Skin epidermis (tissue), 12 donors: ENCODE measurements around the gene PIGU.
A peak's percentile ranks its signal among the peaks of the same experiment; 100 is the strongest.

ENCODE experiments used
- H3K27ac ChIP-seq, 21 experiments: fragments of 200-600 bp; sonication (generic) in 11 of 21; one replicate each; pipeline ENCODE4 v1.5.0; 2020; ENCODE audit warnings: mild to moderate bottlenecking in 3 of 21, inconsistent platforms in 2 of 21, moderate library complexity in 2 of 21
- H3K4me3 ChIP-seq, 7 experiments: fragments of 200-600 bp; sonication (generic) in 2 of 7; one replicate each; pipeline ENCODE4 v1.5.0; 2020; ENCODE audit warnings: inconsistent platforms in 2 of 7, mild to moderate bottlenecking in 2 of 7, moderate library complexity in 1 of 7

PIGU gene

DNA sequence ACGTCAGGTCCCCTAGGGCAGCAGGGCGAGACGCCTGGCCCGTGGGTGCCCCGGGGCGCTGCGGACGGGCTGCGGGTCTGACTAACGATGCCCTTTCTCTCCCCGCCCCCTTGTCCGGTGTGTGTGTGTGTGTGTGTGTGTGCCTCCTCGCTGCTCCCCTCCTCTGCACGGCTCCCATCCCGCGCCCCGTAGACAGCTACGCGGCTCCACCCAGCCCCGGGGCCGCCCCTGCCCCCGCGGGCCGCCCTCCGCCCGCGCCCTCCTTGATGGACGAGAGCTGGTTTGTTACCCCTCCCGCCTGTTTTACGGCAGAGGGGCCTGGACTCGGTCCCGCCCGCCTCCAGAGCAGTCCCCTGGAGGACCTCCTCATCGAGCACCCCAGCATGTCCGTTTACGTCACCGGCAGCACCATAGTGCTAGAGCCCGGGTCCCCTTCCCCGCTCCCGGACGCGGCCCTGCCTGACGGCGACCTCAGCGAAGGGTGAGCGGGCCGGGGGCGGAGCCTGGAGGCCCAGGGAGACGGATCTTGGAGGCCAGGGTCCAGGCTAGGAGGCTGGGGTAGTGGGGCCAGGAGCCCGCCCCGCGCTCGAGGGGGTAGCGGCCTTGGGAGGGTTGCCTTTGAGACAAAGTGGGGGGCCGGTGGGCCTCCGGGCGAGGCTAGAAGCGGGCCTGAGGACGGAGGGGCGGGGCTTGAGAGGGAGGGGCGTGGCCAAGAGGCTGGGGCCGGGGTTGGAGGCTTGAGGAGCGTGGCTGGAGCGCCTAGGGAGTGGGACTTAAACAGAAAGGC is 32.3 kb upstream of the PIGU start:
- Histone ChIP-seq H3K4me3 (peak overlapping the region; percentile 54 to 71 (median 61)), H3K27ac (peak overlapping the region; percentile 31 to 91 (median 73))

DNA sequence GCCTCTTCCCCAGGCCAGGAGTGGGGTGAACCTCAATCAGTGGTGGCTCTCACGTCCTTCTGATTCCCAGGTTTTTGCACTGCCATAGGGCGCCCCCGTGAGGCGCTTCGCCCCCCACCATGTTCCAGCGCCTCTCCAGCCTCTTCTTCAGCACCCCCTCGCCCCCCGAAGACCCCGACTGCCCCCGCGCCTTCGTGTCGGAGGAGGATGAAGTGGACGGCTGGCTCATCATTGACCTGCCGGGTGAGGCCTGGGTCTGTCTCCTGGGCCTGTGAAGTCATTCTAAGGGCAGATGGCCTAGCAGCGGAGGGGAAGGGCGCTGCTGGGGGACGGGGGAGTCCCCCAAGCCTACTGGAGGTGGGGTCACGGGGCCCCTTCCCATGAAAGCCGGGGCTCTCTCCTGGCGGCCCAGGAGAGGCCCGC is 31.7 kb upstream of the PIGU start:
- Histone ChIP-seq H3K4me3 (peak overlapping the region; percentile 54 to 71 (median 61)), H3K27ac (peak overlapping the region in 18 of 21 experiments; percentile 31 to 91 (median 75))

DNA sequence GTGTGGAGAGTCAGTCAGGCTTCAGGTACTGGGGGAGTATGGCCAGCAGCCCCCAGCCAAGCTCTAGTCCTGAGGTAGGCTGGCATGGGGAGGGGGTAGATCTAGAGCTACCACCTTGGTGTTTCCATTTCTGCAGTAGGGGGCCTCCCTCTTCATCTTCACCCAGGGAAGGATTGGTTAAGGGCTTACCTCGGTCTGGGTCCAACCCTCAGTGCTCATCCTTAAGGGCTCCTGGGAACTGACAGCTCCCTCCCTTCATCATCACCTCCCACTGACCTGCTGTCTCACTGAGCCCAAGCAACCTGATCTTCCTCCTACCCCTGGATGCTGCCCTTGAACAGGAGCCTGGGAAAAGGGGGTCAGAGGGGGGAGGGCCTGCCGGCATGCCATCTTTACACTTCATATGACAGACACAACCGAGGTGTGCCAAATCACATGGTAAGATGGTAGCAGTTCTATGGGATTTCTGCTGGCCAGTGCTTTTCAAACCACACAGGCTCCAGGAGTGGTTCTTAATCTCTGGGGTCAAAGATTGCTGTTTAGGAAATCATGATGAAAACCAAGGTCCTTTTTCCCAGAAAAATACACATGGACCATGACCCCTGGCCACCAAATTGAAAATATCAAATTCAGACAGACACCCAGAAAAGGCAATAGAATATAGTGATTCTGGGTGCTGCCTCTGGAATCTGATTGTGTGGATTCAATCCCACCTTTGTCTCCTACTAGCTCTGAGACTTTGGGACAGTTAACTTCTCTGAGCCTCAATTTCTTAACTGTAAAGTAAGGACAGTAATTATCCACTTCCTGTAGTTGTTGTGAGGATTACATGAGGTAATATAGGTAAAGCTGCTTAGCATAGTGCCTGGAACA is 30.3 kb upstream of the PIGU start:
- peak overlapping the region in 1 of 21 experiments; percentile 17 for H3K27ac ChIP-seq
- H3K4me3 ChIP-seq: no peak overlapping the region

DNA sequence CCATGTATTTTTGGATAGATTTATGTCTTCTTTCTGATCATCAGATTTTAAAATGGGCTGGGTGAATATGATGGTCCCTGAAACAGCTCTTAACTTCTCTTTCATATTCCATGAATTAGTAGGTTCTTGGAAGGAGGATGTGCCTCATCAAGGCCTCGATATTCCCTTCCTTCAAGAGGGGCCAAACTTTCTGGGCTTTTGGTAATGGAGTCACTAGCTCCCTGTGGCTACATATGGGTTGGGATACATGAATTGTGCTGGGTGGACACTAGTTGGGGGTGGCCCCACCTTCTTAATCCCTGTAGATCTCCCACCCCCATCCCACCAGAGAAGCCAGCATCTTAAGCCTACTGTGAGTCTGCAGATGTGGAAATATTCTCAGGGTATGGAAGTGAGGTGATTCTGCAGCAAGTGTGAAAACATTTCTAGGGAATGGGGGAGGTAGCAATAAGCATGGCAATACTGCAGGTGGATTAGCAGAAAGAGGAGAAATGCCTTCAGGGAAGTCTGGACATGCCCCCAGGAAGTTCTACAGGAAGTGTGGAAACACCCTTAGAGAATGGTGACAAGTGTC is 29.5 kb upstream of the PIGU start:
- Histone ChIP-seq H3K4me3 (no peak overlapping the region), H3K27ac (peak overlapping the region in 6 of 21 experiments; percentile 45 to 100 (median 98))

DNA sequence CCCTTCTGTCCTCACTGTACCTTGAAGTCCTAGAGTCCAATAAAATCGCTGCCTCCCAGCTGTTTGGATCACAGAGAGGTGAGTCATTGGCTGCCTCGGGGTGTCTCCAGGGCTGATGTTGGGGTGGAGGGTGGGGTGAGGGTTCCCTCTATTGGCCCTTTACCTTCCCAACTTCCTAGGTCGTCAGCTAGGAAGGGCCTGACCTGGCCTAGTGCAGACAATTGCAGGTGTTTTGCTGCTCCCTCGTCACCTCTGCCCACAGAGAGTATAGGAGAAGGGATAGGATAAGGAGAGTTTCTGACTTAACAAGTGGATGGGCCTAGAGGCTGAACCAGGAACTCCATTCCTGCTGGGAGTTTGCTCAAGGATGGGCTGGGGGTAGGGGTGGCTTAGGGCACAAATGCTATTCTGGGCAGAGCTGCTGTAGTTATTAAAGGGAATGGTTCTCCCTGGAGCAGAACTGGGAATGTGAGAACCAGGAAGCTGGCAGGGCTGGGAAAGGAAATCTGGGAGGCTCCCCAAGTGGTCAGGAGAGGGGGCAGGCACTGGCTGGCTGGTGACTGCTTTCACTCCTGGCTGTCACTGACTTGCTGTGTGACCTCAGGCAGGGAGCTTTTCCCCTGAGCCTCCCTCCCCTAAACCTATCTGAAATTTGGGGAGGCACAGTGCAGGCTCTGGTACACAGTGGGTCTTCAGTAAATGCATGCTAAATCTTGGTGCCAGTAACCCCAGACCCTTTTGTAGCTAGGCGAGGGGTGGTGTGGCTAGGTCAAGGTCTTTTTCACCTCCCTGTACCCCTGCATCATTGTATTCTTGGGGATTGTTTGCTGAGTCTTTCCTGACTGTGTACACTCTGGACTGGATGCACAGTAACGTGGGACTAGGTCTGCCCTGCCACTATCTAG is 28.8 kb upstream of the PIGU start:
- H3K27ac ChIP-seq: peak overlapping the region in 15 of 21 experiments; percentile 47 to 100 (median 97)
- H3K4me3 ChIP-seq: peak overlapping the region in 3 of 7 experiments; percentile 80 to 95 (median 88)

DNA sequence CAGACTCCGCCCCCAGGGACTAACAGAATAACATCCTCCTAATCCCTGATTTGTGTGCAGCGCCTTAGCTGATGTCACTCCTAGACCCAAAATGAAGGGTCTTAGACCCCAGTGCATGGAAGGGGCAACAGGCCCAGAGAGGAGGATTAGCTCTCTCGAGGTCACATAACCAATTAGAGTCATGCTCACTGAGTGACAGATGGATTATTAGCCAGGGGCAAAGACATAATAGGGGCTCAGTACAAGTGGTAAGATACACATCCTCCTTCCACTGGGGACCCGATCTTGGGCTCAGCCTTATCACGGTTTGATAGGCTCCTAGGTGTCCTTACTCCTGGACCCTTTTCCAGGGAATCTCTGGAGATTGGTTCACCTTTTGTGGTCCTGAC is 28.1 kb upstream of the PIGU start:
- H3K27ac ChIP-seq: peak overlapping the region; percentile 89 to 100 (median 96)
- peak overlapping the region; percentile 80 to 95 (median 87) for H3K4me3 ChIP-seq

DNA sequence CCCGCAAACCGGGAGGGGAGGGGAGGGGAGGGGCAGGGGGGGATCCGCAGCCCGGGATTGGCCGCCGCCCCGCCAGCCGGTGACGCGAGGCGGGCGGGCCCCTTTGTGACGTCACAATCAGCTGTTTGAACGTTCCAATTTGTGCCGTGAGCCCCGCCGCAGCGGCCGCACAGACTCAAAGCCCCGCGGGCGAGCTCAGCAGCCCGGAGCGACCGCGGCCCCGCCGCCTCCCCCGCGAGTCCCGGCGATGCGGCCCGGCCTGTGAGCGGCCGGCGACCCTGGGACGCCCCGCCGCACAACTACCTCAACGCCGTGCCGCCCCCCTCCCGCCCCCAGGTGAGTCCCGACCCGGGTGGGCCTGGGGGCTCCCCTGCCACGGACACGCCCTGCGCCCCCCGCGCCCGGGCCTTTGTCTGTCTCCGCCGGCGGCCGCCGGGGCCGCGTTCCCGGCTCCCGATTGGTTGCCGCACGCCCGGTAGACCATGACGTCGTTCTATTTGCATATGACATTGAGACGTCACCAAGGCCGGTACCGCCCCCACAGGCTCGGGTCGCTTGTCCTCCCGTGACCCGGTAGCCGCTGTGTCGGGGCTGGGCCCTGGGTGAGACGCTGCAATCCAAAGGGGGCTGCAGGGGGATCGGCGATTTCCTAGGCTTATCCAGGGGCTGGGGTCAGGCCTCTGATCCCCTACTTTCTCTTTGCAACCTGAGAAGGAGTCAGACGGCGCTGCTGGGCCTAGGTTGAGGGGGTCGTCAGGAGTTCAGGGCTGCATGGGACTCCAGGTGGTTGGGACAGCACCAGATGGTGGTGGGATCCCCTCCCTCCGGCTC is 27.5 kb upstream of the PIGU start, which contains the start of gene TP53INP2:
TP53INP2 (plus strand) TSS at position 168 of the 831 bp plus-strand sequence. CDS start 4,396 bp downstream, outside the sequence.
- H3K27ac ChIP-seq: peak within 1 kb of the TSS; percentile 89 to 100 (median 96)

DNA sequence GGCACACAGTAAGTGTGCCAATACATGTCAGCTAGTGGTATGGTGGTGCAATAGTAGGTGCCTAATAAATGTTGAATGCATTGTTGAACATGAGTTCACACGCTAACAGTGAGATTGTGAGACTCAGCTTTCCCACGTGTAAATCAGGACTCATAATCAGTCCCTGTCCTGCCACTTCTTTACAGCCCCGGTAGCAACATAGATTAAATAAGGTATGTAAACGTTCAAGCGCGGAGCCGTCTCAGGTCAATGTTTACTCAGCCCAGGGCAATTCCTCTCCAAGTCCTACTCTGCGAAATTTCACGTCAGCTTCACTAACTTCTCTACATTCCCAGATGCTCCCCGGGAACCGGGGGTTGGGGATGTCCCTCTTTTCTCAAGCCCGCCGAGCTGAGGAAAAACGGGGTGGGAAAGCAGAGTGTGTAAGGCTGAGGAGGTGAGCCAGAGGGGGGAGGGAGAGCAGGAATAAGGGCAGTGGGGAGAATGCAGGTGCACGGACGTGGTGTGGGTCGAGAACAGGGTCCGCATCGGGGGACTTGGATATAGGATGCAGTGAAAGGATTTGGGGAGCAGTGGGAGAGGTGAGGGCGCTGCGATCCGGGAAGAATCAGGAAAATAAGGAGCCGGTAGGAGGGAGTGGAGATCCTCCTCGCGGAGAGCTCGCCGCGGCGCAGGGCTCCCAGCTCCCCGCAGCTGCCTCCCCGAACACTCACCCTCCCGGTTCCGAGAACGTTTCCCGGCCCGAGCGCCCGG is 26.7 kb upstream of the PIGU start:
- H3K27ac ChIP-seq: peak overlapping the region; percentile 89 to 100 (median 96)
- peak overlapping the region; percentile 80 to 95 (median 87) for H3K4me3 ChIP-seq

More for the DNA sequence above, 27.5 kb upstream of the PIGU start, which contains the start of gene TP53INP2:
- peak within 1 kb of the TSS; percentile 80 to 95 (median 87) for H3K4me3 ChIP-seq

DNA sequence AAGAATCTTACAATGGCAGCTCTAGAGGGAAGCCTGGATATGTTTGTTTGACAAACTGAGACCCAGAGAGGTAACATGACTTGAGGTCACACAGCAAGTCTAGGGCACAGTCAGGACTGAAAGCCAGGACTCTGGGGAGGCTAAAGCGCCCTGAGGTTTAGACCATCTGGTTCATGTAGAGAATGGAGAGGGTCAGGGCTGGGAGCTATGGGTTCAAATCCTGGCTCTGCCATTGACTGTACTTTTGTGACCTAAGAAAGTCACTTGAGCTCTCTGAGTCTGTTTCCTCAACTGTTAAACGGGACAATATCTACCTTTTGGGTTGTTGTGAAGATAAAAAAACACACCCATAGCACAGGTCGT is 26.1 kb upstream of the PIGU start:
- H3K27ac ChIP-seq: peak overlapping the region in 1 of 21 experiments; percentile 100
- H3K4me3 ChIP-seq: peak overlapping the region in 1 of 7 experiments; percentile 88

DNA sequence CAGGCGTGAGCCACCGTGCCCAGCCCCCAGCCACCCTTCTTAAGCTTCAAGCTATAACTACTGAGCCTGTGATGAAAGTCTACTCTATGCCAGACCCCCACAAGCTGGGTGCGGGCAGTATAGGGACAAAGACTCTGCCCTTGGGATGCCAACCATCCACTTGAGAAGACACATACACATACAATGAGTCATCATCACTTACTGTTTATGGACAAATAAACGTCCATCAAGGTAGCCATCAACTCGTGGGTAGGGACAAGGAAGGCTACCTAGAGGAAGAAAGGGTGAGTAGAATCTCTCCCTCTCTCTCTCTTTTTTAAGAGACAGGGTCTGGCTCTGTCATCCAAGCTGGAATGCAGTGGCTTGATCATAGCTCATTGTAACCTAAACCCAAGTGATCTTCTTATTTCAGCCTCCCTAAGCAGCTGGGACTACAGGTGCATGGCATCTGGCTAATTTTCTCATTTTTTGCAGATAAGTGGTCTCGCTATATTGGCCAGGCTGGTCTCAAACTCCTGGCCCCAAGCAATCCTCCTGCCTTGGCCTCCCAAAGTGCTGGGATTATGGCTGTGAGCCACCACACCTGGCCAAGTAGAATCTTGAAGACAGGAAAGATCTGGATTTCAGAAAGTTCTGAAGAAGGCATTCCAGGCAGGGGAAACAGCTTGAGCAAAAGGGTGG is 24.7 kb upstream of the PIGU start:
- H3K27ac ChIP-seq: no peak overlapping the region
- H3K4me3 ChIP-seq: no peak overlapping the region

DNA sequence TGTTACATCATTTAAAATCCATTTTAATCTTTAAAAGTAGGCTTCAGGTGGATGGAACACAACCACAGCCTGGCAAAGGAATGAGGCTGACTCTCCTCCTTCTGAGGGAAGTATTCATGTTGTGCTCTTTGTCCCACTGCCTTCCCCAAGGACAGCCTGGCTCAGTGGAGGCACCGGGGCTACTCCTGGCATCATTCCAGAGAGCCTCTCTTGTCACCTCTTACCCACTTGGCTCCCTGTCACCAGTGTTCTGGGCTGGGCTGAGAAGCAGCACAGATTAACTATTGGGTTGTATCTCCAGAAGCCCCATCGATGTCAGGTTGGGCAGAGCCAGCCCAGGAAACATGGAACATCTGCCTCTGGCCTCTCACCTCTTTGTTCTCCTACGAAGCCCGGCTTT is 16.5 kb upstream of the PIGU start:
- Histone ChIP-seq H3K27ac (no peak overlapping the region), H3K4me3 (no peak overlapping the region)

DNA sequence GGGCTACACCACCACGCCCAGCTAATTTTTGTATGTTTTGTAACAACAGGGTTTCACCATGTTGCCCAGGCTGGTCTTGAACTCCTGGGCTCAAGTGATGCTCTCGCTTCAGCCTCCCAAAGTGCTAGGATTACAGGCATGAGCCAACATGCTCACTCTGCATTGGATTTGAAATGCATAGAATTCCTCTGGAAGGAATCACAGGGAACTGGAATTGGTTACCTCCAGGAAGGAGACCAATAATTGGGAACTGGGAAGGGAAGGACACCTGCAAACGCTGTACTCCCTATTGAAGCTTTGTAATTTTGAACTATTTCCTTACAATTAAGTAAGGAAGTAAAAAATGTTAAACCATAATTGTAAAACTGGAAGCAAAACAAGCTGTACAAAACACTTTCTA is 14.9 kb upstream of the PIGU start:
- no peak overlapping the region for H3K4me3 ChIP-seq
- no peak overlapping the region for H3K27ac ChIP-seq

DNA sequence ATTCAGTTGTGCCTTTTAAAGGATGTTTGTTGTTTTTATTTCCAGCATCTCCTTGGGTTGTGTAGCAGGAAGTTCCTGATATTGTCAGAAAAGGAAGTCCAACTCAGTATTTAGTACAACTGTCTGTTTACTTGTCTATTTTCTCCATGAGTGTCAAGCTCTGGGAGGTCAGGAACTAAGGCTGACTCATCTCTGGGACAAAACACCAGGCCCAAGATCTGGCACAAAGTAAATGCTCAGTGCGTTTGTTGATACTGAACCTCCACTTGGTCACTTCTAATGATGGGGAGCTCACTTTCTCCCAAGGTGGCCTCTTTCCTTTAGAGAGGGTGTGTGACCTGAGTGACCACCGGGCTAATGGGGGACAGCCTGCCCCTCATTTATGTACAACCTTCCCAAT is 12.6 kb upstream of the PIGU start:
- peak overlapping the region in 1 of 21 experiments; percentile 35 for H3K27ac ChIP-seq
- no peak overlapping the region for H3K4me3 ChIP-seq

DNA sequence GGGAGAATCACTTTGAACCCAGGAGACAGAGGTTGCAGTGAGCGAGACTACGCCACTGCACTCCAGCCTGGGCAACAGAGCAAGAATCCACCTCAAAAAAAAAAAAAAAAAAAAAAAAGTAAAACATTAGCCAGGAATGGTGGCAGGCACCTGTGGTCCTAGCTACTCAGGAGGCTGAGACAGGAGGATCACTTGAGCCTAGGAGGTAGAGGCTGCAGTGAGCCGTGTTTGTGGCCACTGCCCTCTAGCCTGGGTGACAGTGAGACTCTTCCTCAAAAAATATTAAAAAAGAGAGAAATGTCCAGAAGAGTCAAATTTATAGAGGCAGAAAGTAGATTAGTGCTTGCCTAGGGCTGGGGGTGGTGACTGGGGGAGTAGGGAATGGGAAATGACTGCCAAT is 6.8 kb upstream of the PIGU start:
- no peak overlapping the region for H3K4me3 ChIP-seq
- no peak overlapping the region for H3K27ac ChIP-seq

DNA sequence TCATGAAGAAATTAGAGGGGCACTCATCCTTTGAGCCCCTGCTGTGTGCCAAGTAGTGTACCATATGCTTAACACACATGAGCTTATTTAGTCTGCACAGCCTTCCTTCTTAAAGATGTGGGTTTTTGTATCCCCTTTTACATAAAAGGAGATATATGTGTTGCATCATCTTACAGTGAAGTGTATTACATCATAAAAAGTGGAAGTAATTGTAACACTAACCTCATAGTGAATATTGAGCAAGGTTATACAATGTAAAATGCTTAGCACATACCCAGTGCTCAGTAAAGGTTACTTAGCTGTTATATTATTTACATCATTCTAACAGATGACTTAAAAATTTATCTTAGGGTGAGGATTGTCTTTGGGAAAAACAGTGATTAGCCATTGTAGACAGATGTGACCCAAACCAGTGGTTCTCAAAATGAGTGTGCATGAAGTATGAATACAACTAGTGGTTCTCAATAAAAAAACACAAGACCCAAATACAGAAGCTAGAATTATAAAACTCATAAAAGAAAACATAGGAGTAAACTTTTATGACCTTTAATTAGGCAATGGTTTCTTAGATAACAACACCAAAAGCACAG is 3.8 kb upstream of the PIGU start:
- Histone ChIP-seq H3K27ac (no peak overlapping the region), H3K4me3 (no peak overlapping the region)

DNA sequence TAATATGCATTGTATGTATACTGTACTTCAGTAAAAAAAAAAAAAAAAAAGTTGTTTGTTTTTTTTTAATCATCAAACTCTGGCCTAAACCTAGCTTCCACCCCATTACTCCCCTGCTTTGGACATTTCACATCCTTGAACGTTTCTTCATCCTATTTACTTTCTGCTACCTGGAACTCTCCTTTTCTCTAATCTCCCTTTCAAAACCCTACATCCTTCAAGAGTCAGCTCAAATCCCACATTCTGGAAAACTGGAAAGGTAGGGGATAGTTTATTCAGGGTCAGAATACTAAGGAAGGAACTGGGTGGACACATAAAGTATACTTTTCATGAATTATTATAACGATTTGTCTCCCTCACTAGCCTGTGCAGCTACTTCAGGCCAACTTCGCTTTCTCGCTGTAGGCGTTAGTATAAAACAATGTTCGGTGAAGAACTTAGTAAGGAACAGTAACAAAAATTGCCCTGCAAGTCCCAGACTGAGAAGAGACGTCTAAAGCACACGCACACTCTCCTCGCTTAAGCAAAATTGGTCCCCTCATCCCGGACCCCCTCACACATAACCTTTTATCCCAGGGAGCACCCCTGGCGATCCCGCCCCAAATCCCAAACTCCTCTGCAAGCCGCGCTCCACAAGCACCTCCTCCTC is 775 bp downstream of the PIGU start:
- Histone ChIP-seq H3K27ac (peak overlapping the region in 18 of 21 experiments; percentile 21 to 90 (median 86)), H3K4me3 (peak overlapping the region; percentile 65 to 87 (median 77))
